ENCODE data around the gene AMBRA1. TPM values are rescaled to one million over a fixed set of nuclear protein-coding genes. Genes with fewer than 3 reads are reported as not detected.
"Not testable (repeated sequence)": the region's sequence is repeated elsewhere in the genome, so short reads cannot be mapped to it uniquely, and the experiment has no call there.

The AMBRA1 gene
- total RNA-seq, 1 donor from 2014 or later: 20.9 TPM

DNA sequence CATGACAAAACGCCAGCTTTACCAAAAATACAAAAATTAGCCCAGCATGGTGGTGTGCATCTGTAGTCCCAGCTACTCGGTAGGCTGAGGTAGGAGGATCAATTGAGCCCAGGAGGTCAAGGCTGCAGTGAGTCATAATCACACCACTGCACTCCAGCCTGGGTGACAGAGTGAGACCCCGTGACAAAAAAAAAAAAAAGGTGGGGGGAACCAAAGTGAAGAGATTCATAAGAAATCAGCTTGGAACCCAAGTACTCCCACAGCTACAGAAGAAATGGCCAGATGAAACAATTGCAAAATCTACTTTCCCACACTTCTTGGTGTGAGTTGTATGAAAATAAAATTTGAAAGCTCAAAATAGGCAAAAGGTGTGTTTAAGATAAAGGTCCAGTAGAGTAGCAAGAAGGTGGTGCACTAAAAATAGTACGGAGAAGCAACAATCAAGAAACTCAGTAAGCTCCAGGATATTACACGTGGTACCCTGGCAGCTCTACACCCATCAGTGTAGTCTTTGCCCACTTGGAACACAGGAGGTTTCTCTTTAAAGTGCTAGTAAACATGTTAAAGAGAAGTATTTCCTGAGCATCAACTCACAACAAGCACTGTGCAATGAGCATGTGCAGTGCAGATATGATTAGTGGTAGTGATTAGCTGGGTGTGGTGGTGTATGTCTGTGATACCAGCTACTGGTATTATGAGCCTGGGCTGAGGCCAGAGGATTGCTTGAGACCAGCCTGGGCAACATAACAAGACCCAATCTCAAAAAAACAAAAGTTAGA, 17.9 kb upstream of the AMBRA1 start:
- no peak for DNase-seq

DNA sequence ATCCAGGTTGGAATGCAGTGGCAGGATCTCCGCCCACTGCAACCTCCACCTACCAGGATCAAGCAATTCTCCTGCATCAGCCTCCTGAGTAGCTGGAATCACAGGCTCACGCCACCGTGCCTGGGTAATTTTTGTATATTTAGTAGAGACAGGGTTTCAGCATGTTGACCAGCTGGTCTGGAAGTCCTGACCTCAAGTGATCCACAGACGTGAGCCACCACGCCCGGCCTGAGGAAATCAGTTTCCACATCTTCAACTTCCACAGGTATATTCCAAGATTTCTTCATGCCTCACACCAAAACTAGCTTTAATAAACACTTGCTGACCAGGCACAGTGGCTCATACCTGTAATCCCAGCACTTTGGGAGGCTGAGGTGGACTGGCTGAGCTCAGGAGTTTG, 15.6 kb upstream of the AMBRA1 start:
- DNase-seq: no peak

DNA sequence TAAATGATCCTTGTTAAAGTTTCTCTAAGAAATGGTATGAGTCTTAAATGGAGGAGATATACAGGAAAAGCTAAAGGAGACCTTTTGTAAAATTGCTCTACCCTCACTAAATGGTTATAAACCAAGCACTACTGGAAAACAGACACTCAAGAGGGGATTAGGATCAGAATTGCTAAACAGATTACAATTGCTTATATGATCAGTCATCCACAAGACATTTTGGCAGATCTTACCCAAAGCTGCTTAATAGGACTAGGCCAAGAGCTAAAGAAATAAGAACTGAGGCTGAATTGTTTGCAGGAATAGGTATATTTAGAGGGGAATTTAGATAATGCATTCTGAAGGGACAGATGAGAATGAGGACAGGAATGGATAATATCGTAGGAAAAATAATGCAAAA, 13.7 kb upstream of the AMBRA1 start:
- DNase-seq: no peak

DNA sequence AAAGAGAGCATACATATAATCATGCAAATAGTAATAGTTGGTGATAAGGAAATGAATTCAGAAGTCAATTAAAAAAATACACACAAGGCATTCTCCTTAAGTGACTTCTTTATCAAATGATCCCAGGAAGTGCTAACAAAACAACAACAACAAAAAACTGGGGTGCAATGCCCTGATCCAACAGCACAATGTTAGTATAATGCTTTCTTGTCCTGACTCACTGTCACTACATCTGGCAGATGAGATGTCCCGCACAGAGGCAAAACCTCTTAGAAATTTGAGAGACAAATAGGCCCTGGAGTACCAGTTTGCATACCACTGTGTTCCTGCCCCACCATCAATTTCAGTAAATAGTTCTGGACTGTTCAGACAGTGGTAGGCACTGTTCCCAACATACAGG, 11.0 kb upstream of the AMBRA1 start:
- DNase-seq: no peak

DNA sequence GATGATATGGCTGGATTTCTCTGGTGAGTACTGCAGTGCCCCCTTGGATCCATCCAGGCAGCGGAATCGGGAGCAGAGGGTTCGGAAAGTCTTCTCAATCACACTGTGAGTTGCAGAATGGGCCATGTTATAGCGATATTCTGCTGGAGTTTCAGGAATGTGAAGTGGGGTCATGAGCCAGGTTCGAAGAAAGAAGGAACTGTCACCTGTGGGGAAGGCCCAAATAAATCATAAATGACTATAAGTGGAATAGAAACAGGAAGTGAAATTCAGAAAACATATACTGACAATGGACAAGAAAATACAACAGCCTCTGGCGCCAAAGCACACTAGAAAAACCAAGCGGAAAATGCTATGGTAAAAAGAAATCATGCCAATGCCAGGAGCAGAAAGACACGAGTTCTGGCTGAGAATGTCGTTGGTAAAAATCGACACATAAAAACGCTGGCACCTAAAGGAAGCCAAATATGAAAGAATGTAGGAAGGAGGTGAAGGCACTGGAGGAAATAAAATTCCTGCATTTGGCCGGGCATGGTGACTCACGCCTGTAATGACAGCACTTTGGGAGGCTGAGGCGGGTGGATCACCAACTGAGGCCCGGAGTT, 10.0 kb upstream of the AMBRA1 start:
- no peak for DNase-seq

DNA sequence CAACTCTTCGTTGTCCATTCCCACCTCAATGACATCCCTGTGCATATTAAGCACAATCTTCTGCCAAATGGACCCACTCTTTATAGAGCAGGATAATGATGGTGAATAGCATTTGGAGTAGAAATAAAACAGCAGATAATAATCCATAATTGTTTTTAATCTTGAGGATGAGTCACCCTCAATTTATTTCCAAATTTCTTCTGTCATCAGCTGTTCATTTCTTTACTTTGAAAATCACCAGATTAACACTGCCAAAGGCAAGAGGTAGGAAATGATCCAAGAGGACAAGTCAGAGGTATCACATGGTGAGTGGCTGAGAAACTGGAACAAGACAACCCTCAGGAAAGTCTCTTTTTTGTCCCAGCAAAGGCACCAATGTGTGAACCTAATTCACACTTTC, 7.3 kb upstream of the AMBRA1 start:
- DNase-seq: no peak

DNA sequence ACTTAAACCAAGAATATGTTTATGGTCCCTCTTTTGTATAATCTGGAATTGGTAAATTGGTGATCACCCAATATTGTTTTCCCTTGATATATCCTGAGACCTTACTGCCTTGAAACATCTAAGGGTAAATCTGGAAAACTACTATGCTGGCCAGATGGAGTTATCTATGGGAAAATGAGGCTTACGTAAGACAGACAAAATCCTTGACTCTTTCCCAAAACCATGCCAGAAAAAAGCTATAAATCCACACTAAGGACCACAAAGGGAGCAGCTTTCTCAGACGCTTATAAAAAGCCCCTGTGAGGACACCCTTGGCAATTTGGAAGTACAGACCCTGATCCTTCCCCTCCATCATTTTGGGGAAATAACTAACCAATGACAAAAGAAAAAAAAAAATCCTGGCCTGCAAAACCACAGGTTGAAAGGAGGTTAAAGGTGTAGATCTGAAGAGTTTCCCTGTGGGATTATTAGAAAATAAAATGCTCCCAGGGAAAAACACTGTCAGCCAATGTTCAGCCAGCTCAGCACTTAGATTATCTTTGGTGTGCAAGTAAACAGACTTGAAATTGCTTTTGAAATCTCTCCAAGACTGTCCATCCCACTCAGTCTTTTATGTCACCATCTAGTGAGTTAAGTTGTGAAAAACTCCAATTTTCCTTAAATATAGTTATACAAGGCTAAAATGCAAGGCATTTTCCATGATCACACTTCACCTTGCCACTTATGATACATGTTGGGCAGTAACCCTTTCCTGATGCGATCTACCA, 6.6 kb upstream of the AMBRA1 start:
- no peak for DNase-seq

DNA sequence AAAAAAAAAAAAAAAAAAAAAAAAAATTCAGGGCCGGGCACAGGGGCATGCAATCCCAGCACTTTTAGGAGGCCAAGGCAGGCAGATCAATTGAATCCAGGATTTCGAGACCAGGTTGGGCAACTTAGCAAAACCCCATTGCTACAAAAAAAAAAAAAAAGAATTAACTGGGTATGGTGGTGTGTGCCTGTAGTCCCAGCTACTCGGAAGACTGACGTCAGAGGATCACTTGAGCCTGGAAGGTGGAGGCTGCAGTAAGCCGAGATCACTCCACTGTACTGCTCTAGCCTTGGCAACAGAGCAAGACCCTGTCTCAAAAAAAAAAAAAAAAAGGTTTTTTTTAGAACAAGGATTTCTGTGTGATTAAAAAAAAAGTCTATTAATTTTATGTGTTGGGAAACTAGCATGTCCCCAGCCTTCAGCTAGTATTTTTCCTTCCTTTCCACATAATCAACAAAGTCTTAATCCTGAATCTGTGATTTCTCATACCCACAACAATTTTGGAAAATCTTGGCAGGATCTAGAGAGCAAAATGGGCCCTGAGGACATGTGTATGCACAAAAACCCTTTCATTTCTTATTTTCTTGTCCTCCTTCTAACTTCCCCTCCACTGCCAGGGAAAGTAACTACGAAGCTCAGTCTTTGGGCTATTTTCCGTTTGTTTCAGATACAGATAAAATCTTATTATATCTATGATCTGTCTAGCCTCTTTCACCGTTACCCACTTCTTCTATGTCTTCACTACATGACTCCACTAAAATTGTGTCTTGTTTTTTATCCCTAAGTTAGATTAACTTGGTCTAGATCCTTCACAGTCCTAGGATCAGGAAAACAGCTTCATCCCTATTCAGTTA, 5.7 kb upstream of the AMBRA1 start:
- no peak for DNase-seq

DNA sequence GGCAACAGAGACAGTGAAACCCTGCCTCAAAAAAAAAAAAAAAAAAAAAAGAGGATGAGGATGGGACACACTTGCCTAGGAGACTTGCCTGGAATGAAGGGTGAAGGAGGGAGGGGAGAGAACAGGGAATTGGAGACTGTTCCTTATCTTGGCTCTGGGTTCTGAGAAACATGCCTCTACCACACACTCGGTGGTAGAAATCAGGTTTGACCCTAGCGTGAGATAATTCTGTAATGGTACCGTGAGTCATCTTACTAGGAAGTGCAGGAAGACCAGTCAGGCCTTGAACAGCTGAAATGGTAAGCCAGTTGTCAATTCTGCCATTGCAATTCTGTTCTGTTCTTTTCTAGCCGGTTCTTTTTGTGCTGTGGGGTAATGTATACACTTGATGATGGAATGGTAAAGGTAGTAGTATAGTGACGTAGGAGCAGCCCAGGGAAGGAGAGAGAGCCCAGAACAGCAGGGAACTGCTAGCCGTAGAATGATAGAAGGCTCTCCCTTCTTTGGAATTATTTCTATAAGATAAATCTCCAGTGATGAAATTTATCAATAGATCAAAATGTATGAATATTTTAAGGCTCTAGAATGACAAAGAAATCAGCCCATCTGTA, 3.9 kb upstream of the AMBRA1 start:
- DNase-seq: peak; percentile 78

DNA sequence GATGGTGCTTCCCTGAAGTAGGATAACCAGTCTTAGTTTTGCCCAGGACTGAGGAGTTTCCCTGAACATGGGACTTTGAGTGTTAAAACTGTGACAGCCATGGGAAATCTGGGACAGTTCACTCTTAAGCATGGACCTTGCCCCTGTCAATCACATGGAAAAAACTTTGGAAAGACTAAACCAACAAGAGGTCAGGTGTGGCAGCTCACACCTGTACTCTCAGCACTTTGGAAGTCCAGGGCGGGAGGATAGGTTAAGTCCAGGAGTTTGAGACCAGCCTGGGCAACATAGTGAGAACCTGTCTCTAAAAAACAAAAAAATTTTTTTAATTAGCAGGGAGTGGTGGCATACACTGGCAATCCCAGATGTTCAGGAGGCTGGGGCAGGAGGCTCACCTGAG, 3.3 kb upstream of the AMBRA1 start:
- DNase-seq: no peak

DNA sequence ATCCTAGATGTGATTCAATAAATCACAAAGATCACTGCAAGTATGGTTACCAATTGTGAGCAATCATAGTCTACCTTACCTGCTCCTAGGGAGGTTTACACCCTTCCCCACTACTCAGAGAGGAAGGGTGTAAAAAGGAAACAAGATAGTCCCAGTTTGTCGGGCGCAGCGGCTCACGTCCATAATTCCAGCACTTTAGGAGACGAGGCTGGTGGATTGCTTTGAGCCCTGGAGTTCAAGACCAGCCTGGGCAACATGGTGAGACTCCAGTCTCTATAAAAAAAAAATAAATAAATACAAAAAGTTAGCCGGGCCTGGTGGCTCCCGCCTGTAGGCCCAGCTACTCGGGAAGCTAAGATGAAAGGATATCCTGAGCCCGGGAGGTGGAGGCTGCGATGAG, 962 bp upstream of the AMBRA1 start:
- no peak for DNase-seq

DNA sequence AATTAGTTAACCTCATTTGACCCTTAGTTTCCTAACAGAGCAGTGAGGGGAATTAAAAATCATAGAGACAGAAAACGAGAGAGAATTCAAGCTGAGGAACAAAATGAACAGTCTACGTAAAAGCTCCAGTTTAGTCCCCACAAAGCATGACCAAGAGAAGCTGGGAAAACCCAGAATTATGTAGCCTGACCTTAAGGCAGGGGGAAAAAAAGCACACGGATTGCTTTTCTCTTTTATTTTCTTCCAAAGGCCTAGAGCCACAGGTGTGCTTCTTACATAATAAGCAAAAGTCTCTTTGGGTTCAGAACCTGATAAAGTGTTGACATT, 514 bp upstream of the AMBRA1 start:
- DNase-seq: no peak

DNA sequence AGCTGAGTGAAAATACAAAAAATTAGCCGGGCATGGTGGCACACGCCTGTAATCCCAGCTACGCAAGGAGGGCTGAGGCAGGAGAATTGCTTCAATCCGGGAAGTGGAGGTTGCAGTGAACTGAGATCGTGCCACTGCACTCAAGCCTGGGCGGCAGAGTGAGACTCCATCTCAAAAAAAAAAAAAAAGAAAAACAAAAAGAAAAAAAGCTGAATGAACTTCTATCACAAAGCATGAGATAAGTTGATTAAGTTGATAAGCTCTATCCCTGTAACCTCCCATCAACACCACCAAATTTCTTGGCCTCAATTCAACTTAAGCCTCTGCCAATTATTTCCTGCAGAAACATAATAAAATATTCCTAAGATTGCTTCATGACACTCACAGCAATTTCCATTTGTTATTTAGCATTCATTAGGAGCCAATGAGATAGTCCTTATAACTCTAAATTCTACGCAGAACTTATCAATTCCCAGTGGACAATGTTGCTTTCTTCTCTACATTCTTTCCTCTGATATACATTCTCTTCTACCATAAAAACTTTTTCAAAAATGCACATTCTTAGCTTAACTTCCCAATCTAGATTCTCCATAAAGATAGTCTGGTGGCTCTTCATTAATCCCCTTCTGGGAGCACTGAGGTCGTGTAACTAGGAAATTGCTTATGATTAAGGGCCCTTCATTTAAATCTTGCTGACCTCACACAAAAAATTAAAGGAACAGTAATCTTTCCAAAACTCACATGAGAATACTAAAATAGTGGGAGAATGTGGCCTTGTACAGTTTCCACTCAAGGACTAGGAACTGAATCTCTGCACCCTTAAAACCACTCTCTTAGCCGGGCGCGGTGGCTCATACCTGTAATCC, 2.9 kb downstream of the AMBRA1 start:
- peak; percentile 38 for DNase-seq

DNA sequence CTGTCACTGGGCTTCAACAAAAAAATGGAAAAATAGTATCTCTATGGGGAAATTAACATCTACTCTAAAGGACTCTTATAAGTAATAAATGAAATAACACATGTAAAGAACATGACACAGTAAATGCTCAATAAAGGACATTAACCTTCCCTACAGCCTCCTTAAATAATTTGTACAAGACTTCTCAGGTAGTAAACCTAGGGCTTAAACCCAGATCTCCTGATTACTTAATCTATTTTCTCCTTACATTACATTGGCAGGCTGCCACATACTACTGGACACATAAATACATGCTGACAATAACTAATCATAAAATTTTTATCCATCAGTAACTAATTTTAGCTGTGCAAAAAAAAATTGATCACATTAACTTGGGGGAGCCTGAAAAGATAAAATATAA, 4.9 kb downstream of the AMBRA1 start:
- no peak for DNase-seq

DNA sequence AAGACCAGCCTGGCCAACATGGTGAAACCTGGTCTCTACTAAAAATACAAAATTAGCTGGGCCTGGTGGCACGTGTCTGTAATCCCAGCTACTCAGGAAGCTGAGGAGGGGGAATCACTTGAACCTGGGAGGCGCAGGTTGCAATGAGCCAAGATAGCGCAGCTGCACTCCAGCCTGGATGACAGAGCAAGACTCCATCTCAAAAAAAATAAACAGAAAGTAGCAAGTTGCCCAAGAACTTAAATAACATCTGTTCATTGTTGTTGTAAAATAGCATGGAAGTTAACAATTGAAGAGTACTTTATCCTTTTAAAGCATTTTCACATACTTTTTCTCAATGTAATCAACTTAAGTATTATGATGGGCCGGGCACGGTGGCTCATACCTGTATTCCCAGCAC, 5.7 kb downstream of the AMBRA1 start:
- no peak for DNase-seq

DNA sequence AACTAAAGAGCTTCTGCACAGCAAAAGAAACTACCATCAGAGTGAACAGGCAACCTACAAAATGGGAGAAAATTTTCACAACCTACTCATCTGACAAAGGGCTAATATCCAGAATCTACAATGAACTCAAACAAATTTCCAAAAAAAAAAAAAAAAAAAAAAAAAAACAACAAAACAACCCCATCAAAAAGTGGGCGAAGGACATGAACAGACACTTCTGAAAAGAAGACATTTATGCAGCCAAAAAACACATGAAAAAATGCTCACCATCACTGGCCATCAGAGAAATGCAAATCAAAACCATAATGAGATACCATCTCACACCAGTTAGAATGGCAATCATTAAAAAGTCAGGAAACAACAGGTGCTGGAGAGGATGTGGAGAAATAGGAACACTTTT, 10.3 kb downstream of the AMBRA1 start:
- DNase-seq: not testable (repeated sequence)

DNA sequence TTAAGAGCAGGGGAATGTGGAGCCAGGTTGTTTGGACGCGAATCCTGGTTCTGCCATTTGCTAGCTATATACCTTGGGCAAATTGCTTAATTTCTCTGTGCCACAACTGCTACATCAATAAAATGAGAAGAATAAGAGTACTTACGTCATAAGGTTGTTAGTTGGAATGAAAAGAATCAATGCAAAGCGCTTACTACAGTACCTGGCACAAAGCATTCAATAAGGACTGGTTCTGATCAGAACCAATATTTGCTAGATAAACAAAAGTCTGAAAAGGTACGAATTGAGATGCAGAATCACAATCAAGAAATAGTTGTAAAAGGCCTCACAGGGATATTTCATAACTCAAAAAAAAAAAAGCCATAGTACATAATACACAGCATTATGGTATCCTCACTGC, 11.2 kb downstream of the AMBRA1 start:
- DNase-seq: no peak

DNA sequence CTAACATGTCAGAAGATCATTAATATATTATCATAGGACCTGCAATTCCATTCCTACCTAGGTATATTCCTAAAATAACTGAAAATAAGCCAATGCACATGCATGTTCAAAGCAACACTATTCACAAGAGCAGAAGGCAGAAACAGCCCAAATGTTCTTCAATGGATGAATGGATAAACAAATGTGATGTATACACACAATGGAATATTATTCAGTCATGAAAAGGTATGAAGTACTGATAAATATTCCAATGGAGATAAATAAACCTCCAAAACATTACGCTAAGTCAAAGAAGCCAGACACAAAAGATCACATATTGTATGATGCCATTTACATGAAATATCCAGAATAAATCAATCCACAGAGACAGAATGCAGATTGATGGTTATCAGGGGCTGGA, 16.8 kb downstream of the AMBRA1 start:
- DNase-seq: no peak

DNA sequence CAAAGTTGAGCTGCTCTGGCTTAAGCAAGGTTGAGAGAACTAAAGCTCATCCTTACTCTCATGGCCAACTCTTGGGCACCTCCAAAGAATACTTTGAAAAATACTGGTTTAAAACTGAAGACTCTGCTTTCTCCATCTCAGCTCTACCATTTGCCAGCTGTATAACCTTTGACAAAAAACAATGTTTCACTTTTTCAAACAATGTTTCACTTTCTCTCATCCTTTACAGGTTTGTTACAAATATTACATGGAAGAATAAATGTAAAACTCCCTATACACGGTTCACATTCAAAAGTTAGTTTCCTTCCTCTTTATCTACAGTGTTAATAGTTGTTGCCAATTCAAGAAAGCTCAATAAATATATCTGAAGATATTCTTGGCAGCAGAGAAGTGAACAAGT, 19.2 kb downstream of the AMBRA1 start:
- no peak for DNase-seq

DNA sequence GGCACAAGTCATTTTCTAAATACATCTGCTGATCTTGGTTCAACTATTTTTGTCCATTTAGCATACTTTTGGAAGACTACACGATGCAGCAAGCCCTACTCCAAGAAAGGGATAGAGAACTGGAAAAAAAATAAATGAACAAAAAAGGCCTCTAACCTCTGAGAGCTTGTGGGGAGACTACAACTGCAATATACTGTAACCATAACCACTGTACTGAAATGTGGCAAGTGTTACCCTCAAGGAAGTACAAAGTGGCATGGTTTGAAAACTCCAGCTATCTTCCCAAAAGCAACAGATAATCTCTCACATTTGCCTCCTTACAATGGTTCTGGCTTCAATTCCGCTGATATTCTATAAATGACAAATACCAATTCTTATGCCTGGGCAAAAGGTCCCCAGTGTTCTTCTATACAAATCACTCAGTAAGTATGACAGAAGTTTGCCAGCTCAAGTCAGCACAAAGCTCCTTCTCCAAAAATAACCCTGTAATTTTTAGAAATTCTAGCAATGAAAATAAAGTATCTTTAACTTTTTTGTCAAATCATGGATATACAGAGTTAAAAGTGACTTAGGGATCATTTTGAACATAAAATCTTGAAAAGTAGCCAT, 22.9 kb downstream of the AMBRA1 start:
- no peak for DNase-seq

DNA sequence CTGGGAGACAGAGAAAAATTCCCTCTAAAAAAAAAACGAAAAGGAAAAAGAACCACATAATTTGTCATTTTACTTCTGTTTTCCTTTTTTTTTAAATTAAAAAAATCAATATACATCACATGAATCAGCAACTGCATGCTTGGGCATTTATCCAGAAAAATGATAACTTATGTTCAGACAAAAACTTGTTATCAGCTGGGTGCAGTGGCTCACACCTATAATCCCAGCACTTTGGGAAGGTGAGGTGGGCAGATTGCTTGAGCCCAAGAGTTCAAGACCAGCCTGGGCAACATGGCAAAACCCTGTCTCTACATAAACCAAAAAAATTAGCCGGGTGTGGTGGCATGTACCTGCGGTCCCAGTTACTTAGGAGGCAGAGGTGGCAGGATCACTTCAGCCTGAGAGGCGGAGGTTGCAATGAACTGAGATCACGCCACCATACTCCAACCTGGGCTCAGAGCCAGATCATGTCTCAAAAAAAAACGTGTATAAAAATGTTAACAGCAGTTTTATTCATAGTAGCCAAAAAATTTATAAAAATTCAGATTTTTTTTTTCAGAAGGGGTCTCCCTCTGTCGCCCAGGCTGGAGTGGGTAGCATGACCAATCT, 28.5 kb downstream of the AMBRA1 start:
- no peak for DNase-seq
